ENCODE measurements around the gene RNF151.

RNF151 gene

DNA sequence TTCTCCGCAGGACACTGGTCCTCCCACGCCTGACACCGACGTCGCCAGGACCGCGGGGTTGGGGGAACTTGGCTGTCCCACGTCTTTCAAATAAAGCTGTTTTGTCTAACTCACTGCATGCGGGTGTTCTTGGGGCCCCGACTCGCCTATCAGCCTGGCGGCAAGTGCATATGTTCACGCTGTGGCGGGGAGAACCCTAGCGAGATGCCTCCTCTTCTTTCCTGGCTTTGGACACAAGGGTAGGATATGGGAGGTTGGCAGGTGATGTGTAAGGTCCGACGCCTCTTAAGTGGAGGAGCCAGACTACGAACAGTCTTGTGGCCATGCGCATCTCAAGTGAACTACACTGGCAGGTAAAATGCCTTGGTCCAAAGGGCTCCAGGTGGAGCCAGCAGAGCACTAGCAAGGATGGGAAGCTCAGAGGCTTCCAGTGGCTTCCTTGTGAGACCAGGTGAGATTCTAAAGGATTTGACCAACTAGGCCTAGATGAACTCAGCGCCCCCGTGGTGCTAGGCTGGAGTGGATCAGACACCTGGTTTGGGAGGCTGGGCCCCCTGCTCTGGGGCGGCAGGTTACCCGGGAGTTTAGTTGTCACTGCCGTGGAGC lies 1.2 kb upstream of the RNF151 start:
- Histone ChIP-seq H3K9ac (ENCODE audit: low read length in 5 of 5) (peak overlapping the region; percentile 22 to 98 (median 92)), H3K9me3 (ENCODE audit: control insufficient read depth in 5 of 5, low read length in 5 of 5) (no peaks in the 10 kb centered on the region), H3K4me3 (ENCODE audit: low read depth in 1 of 5, low read length in 5 of 5) (peak overlapping the region; percentile 72 to 90 (median 81)), H3K4me1 (ENCODE audit: control insufficient read depth in 5 of 5, insufficient read depth in 5 of 5, low read length in 5 of 5) (peaks cover 3 to 29% (median 26%) of the 10 kb centered on the region in 5 donors), H3K27me3 (ENCODE audit: control insufficient read depth in 5 of 5, insufficient read depth in 4 of 5, low read length in 5 of 5) (no peaks in the 10 kb centered on the region), H3K36me3 (ENCODE audit: control insufficient read depth in 5 of 5, insufficient read depth in 5 of 5, low read length in 5 of 5) (peaks cover 0 to 27% (median 24%) of the 10 kb centered on the region in 5 donors), H3K27ac (ENCODE audit: low read depth, low read length) (peak overlapping the region; percentile 93)

DNA sequence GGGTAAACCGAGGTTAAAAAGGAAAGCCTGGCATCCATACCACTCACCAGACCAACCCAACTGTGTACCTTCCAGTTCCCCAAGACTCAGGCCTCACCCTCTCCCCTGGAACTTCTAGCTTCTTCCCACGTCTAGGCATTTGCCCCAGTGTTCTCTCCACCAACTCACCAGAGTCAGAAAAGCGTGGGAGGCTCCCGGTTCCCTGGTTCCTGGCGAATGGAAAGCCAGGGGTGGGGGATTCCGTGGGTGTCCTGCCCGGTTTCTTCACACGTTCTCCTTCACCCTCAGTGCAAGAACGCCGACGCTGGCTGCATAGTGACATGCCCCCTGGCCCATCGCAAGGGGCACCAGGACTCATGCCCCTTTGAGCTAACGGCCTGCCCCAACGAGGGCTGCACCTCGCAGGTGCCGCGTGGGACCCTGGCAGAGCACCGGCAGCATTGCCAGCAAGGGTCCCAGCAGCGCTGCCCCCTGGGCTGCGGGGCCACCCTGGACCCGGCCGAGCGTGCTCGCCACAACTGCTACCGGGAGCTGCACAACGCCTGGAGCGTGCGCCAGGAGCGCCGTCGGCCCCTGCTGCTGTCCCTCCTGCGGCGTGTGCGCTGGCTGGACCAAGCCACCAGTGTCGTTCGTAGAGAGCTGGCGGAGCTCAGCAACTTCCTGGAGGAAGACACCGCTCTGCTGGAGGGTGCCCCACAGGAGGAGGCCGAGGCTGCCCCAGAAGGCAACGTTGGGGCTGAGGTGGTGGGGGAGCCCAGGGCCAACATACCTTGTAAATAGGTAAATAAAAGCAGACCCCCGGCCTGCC lies 1.7 kb downstream of the RNF151 start:
- Histone ChIP-seq H3K9ac (ENCODE audit: low read length in 5 of 5) (no peak overlapping the region), H3K9me3 (ENCODE audit: control insufficient read depth in 5 of 5, low read length in 5 of 5) (no peaks in the 10 kb centered on the region)

DNA sequence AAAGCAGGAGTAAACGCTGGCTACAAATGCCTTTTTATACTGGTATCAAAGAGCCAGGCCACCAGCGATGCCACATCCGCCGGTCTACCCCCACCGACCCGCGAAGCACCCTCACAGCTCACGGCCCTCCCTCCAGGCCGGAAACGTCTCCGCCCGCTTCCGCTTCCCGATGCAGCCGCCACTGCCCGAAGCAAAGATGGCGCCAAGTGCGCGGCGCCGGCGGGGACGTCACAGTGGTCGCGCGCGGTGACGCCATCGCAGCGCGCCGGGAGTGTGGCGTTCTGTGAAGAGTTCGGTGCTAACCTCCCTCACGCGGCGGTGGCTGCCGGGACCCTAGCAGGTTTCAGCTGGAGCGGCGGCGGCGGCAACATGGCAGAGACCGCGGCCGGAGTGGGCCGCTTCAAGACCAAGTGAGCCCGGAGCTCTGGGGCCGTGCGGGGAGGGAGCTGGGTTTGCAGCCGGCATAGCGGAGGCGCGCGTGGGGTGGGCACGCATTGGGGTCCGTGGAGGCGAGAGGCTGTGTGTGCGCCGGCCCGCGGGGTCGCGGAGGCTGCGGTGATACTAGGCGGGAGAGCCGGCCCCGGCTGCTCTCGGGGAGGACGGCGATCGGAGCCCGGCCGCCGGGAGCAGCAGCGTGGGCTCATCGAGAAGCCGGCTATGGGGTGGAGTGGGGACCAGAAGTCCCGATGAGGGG lies 5.3 kb downstream of the RNF151 start, which contains the start of gene TBL3:
TBL3 (plus strand) TSS at position 258 of the 694 bp plus-strand sequence; CDS start at position 370, 112 bp downstream.
- Histone ChIP-seq H3K4me3 (ENCODE audit: low read depth in 1 of 5, low read length in 5 of 5) (peak within 1 kb of the TSS; percentile 79 to 92 (median 88)), H3K9me3 (ENCODE audit: control insufficient read depth in 5 of 5, low read length in 5 of 5) (no peaks in the 10 kb centered on the region), H3K27me3 (ENCODE audit: control insufficient read depth in 5 of 5, insufficient read depth in 4 of 5, low read length in 5 of 5) (peaks cover 0 to 18% (median 5%) of the 10 kb centered on the region in 5 donors), H3K4me1 (ENCODE audit: control insufficient read depth in 5 of 5, insufficient read depth in 5 of 5, low read length in 5 of 5) (peaks cover 3 to 28% (median 25%) of the 10 kb centered on the region in 5 donors), H3K27ac (ENCODE audit: low read depth, low read length) (peak within 1 kb of the TSS; percentile 91), H3K9ac (ENCODE audit: low read length in 5 of 5) (peak within 1 kb of the TSS; percentile 87 to 93 (median 88)), H3K36me3 (ENCODE audit: control insufficient read depth in 5 of 5, insufficient read depth in 5 of 5, low read length in 5 of 5) (peaks cover 0 to 32% (median 30%) of the 10 kb centered on the region in 5 donors)

More for the DNA sequence above, 1.7 kb downstream of the RNF151 start:
- Histone ChIP-seq H3K27ac (ENCODE audit: low read depth, low read length) (no peak overlapping the region), H3K4me3 (ENCODE audit: low read depth in 1 of 5, low read length in 5 of 5) (no peak overlapping the region), H3K27me3 (ENCODE audit: control insufficient read depth in 5 of 5, insufficient read depth in 4 of 5, low read length in 5 of 5) (no peaks in the 10 kb centered on the region), H3K36me3 (ENCODE audit: control insufficient read depth in 5 of 5, insufficient read depth in 5 of 5, low read length in 5 of 5) (peaks cover 0 to 4% (median 3%) of the 10 kb centered on the region in 5 donors), H3K4me1 (ENCODE audit: control insufficient read depth in 5 of 5, insufficient read depth in 5 of 5, low read length in 5 of 5) (peaks cover 3 to 47% (median 37%) of the 10 kb centered on the region in 5 donors)

GRCh38 chr16:1972490-1972877 lies 5.8 kb downstream of the RNF151 start:
- peak overlapping the region; percentile 91 for H3K27ac ChIP-seq (ENCODE audit: low read depth, low read length)
- H3K4me3 ChIP-seq (ENCODE audit: low read depth in 1 of 5, low read length in 5 of 5), result peak overlapping the region; percentile 64 to 92 (median 88)
- H3K4me1 ChIP-seq (ENCODE audit: control insufficient read depth in 5 of 5, insufficient read depth in 5 of 5, low read length in 5 of 5), result peaks cover 3 to 28% (median 25%) of the 10 kb centered on the region in 5 donors
- peaks cover 0 to 19% (median 7%) of the 10 kb centered on the region in 5 donors for H3K27me3 ChIP-seq (ENCODE audit: control insufficient read depth in 5 of 5, insufficient read depth in 4 of 5, low read length in 5 of 5)
- H3K9me3 ChIP-seq (ENCODE audit: control insufficient read depth in 5 of 5, low read length in 5 of 5), result no peaks in the 10 kb centered on the region
- peak overlapping the region in 4 of 5 donors; percentile 87 to 93 (median 89) for H3K9ac ChIP-seq (ENCODE audit: low read length in 5 of 5)
- peaks cover 0 to 37% (median 35%) of the 10 kb centered on the region in 5 donors for H3K36me3 ChIP-seq (ENCODE audit: control insufficient read depth in 5 of 5, insufficient read depth in 5 of 5, low read length in 5 of 5)

GRCh38 chr16:1973461-1974156 lies 7.0 kb downstream of the RNF151 start:
- H3K9me3 ChIP-seq (ENCODE audit: control insufficient read depth in 5 of 5, low read length in 5 of 5), result no peaks in the 10 kb centered on the region
- no peak overlapping the region for H3K9ac ChIP-seq (ENCODE audit: low read length in 5 of 5)
- no peak overlapping the region for H3K4me3 ChIP-seq (ENCODE audit: low read depth in 1 of 5, low read length in 5 of 5)
- H3K36me3 ChIP-seq (ENCODE audit: control insufficient read depth in 5 of 5, insufficient read depth in 5 of 5, low read length in 5 of 5), result peaks cover 0 to 49% (median 46%) of the 10 kb centered on the region in 5 donors
- H3K27ac ChIP-seq (ENCODE audit: low read depth, low read length), result no peak overlapping the region
- H3K4me1 ChIP-seq (ENCODE audit: control insufficient read depth in 5 of 5, insufficient read depth in 5 of 5, low read length in 5 of 5), result peaks cover 3 to 28% (median 25%) of the 10 kb centered on the region in 5 donors
- peaks cover 0 to 28% (median 16%) of the 10 kb centered on the region in 5 donors for H3K27me3 ChIP-seq (ENCODE audit: control insufficient read depth in 5 of 5, insufficient read depth in 4 of 5, low read length in 5 of 5)

- Histone ChIP-seq H3K9ac (ENCODE audit: low read length in 5 of 5) (no peak overlapping the region), H3K9me3 (ENCODE audit: control insufficient read depth in 5 of 5, low read length in 5 of 5) (no peaks in the 10 kb centered on the region), H3K4me1 (ENCODE audit: control insufficient read depth in 5 of 5, insufficient read depth in 5 of 5, low read length in 5 of 5) (peaks cover 3 to 30% (median 26%) of the 10 kb centered on the region in 5 donors), H3K27ac (ENCODE audit: low read depth, low read length) (no peak overlapping the region), H3K4me3 (ENCODE audit: low read depth in 1 of 5, low read length in 5 of 5) (no peak overlapping the region), H3K27me3 (ENCODE audit: control insufficient read depth in 5 of 5, insufficient read depth in 4 of 5, low read length in 5 of 5) (peaks cover 1 to 34% (median 18%) of the 10 kb centered on the region in 5 donors), H3K36me3 (ENCODE audit: control insufficient read depth in 5 of 5, insufficient read depth in 5 of 5, low read length in 5 of 5) (peaks cover 0 to 51% (median 48%) of the 10 kb centered on the region in 5 donors)
Measured at GRCh38 chr16:1974157-1975070, 7.8 kb downstream of the RNF151 start.

DNA sequence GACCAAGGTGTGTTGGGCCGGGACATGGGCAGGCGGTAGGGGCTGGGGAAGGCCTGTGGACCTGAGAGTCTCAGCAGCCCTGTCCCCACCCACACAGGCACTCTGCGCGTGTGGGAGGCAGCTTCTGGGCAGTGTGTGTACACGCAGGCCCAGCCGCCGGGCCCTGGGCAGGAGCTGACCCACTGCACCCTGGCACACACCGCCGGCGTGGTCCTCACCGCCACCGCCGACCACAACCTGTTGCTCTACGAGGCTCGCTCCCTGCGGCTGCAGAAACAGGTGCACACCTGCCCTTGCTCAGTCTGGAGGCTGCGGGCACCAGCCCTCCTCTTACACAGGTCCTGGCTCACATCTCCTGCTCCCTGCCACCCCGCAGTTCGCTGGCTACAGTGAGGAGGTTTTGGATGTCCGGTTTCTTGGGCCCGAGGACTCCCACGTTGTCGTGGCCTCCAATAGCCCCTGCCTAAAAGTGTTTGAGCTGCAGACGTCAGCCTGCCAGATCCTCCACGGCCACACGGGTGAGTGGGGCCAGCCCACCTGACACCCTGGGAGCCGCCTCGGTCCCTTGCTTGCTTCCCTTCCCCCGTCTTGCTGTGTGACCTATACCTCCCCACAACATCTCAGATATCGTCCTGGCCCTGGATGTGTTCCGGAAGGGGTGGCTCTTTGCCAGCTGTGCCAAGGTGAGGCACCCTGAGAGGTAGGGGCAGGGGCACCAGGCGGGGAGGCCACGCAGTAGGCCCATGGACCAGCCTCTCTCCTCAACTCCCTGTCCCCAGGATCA lies 9.0 kb downstream of the RNF151 start:
- Histone ChIP-seq H3K4me3 (ENCODE audit: low read depth in 1 of 5, low read length in 5 of 5) (no peak overlapping the region), H3K4me1 (ENCODE audit: control insufficient read depth in 5 of 5, insufficient read depth in 5 of 5, low read length in 5 of 5) (peaks cover 3 to 40% (median 27%) of the 10 kb centered on the region in 5 donors), H3K9me3 (ENCODE audit: control insufficient read depth in 5 of 5, low read length in 5 of 5) (no peaks in the 10 kb centered on the region), H3K27me3 (ENCODE audit: control insufficient read depth in 5 of 5, insufficient read depth in 4 of 5, low read length in 5 of 5) (peaks cover 10 to 46% (median 28%) of the 10 kb centered on the region in 5 donors), H3K36me3 (ENCODE audit: control insufficient read depth in 5 of 5, insufficient read depth in 5 of 5, low read length in 5 of 5) (peaks cover 0 to 51% (median 48%) of the 10 kb centered on the region in 5 donors), H3K9ac (ENCODE audit: low read length in 5 of 5) (no peak overlapping the region), H3K27ac (ENCODE audit: low read depth, low read length) (no peak overlapping the region)

GRCh38 chr16:1976216-1976520 lies 9.5 kb downstream of the RNF151 start:
- Histone ChIP-seq H3K36me3 (ENCODE audit: control insufficient read depth in 5 of 5, insufficient read depth in 5 of 5, low read length in 5 of 5) (peaks cover 0 to 51% (median 48%) of the 10 kb centered on the region in 5 donors), H3K9me3 (ENCODE audit: control insufficient read depth in 5 of 5, low read length in 5 of 5) (no peaks in the 10 kb centered on the region), H3K9ac (ENCODE audit: low read length in 5 of 5) (no peak overlapping the region), H3K27me3 (ENCODE audit: control insufficient read depth in 5 of 5, insufficient read depth in 4 of 5, low read length in 5 of 5) (peaks cover 16 to 50% (median 34%) of the 10 kb centered on the region in 5 donors), H3K4me3 (ENCODE audit: low read depth in 1 of 5, low read length in 5 of 5) (no peak overlapping the region), H3K4me1 (ENCODE audit: control insufficient read depth in 5 of 5, insufficient read depth in 5 of 5, low read length in 5 of 5) (peaks cover 1 to 35% (median 22%) of the 10 kb centered on the region in 5 donors), H3K27ac (ENCODE audit: low read depth, low read length) (no peak overlapping the region)
